Skin of body (tissue), 2 donors: Measurements from ENCODE around the gene ABTB2. TPM values are rescaled to one million over a fixed set of nuclear protein-coding genes. Genes with fewer than 3 reads are reported as not detected.

Experiments used
- DNase-seq: peaks from one replicate; lab custom pipeline; 2025; lab: John Stamatoyannopoulos, UW
- total RNA-seq: library from RNA; depleted of rRNA; stranded (reverse); fragments of >200 nt; gene quantifications from one replicate; pipeline ENCODE4 v1.2.3, GENCODE V29; 2014

The ABTB2 gene
- total RNA-seq, 1 donor from 2014 or later = 5.7 TPM

DNA sequence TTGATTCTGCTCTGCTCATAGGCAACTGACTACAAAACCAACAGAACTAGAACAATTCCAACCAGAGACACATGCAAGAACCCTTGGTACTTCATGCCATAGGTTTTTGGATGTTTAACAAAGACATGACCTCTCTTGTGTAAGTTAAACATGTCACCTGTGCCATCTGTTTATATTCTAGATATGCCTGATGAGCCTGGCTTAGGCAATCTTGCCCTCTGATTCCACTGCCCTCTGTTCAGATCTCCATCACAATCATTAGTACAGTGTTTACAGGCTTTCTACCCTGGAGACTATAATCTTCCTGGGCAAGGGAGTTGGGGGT is 40.8 kb downstream of the ABTB2 start:
- DNase-seq = no peak

DNA sequence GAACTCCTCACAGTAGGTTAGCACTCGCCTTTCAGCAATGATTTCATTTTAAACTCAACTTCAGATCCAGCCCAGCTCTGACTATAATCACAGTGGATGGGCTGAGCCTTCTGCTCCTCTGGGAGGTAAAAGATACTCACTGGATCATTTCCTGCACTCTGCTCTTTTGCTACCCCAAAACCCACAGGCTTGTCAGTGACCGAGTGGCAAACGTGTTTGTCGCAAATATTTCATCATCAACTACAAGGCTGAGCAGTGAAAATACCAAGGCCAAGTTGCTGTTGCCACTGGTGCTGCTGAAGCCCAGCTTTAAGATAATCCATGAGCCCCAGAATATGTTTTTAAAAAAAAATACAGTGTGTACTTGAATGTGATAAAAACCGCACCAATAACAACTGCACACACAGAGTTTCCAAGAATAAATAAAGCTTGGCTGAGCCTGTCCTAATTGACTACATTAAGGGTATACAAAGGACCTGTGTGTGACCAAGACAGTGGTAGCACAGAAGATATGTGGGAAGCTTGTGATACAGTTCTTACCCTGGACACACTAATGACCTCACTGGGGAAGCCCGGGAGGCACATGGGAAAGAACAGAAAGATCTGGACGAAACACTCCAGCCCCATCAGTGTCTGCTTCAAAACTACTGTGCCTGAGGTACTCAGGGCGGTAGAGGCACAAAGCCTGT is 41.3 kb downstream of the ABTB2 start:
- no peak for DNase-seq

DNA sequence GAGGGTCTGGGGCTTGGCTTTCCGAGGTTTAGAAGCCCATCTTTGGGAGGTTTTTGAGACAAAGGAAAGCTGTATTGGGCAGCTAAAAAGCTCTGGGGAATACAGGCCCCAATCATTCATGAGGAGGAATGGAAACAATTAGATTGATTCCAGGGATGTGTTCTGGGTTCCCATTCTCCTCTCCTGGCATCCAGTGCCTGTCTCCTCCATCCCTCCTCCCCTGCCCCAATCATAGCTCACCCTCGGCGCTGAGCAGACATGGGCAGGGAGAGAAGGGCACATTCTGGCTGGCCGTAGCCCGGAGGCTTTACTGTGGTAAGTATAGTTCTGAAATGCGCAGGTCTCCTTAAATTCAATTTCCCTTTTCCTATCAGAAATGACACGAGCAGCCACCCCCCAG is 42.4 kb downstream of the ABTB2 start:
- DNase-seq = no peak

DNA sequence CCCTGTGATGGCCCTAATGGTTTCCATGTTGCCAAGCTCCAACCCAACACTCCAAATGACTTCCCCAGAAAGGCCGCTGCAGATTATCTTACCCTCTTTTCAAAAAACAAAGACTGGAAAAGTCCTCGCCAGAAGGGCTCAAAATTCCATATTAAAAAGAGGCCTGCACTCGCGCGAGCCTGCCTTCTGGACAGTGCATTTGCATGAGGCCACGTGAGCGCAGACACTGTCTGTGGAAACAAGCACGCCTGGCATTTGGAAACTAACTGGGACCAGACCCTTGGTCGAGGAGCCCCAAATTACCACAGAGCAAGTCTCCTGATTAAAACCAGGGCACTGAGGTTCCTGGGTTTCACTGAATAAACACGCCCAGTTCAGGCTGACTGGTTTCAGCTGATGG is 42.9 kb downstream of the ABTB2 start:
- no peak for DNase-seq

DNA sequence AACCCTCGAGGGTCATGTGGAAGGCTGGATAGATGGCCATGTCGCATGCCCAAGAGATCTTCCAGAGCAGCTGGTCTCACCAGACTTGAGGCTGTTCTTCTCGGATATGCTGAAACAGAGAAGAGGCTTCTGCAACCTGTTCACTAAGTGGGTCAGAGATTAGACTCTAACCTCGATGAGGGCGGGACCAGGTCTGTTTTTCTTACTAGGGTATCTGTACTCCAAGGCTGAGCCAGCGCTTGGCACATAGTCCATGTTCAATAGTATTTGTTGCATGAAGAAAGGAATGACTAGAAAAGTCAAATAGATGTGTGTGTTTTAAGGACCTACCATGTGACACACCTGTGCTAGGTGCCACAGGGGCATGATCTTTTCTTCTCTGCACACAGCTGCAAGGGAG is 43.6 kb downstream of the ABTB2 start:
- no peak for DNase-seq

DNA sequence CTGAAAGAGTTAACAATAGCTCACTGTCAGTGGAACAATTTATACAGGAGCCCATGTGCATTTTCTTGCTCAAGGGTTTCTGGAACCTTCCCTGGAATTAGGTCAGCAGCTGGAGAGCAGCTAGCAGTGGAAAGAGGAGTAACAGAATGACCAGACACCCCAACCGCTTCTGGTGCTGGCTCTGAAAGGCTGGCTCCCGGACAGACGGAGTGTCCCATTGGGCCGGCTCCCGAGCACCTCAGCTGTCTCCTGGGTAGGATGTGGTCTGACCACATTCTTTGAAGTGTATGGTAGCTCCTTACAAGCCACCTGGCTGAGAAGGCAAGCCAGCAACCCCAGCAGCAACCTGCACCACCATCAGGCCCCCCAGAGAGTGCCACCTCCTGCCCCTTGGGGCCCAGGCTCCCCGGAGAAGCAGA is 44.7 kb downstream of the ABTB2 start:
- DNase-seq = no peak

DNA sequence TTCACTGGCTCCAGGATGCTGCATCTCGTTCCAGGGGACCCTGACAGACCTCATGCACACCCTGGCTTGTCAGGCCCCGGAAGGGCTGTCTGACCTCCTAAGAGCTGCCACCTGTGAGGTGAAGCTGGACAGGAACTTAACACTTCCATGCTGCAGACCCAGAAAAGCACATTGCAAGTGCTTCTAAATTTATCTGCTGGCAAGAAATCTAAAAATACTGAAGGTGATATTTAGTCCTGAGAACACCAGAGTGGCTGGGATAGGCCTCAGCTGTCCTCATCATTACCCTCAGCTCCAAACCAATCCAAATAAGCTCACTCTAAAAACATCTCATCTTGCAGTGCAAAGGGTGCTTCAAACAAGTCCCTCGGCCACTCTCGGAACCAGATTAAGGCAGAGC is 46.7 kb downstream of the ABTB2 start:
- no peak for DNase-seq

DNA sequence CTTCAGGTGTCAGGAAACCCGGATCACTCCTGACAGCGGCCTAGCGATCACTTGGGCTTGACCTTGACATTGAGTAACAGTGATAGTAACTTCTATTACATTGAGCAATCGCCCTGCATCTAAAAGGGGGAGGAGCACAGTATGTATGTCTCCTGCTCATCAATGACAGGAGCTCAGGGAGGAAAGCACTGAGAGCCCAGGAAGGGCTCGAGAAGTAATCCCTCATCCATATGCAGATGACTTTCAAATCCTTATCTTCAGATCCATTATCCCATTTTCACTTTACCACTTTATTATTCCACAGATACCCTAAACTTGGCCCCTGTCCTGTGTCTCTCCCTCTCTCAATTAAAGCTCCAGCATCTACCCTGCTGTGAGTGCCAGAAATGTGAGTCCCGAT is 47.8 kb downstream of the ABTB2 start:
- DNase-seq = no peak

DNA sequence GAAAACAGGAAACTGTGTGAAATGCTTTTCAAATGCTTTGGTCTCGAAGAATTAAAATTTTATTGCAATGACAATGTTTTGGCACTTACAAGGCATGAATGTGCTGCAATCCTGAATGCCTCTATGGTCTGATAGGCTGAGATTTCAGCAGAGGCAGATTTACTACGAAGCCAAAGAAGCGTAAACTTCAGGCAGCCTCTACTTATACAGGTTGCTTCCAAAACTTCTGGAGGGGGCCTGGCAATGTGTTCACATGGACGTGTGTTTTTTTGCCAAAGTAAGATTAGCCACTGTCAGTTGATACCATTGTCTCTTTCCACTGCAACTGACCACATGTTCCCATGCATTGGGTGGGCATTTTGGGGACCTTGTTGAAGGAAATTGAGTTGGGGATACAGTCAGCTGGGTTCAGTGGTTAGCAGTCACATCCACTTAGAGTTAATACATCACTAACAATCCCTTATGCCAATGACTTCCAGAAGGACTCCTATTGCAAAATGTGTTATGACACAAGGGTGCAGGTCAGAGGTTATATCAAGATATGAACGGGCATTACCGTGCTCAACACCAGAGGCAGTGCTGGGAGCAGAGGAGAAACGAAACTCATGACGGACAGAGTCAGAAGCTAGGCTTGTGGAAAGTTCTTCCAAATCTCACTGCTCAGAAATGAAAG is 48.8 kb downstream of the ABTB2 start:
- peak; percentile 56 for DNase-seq

DNA sequence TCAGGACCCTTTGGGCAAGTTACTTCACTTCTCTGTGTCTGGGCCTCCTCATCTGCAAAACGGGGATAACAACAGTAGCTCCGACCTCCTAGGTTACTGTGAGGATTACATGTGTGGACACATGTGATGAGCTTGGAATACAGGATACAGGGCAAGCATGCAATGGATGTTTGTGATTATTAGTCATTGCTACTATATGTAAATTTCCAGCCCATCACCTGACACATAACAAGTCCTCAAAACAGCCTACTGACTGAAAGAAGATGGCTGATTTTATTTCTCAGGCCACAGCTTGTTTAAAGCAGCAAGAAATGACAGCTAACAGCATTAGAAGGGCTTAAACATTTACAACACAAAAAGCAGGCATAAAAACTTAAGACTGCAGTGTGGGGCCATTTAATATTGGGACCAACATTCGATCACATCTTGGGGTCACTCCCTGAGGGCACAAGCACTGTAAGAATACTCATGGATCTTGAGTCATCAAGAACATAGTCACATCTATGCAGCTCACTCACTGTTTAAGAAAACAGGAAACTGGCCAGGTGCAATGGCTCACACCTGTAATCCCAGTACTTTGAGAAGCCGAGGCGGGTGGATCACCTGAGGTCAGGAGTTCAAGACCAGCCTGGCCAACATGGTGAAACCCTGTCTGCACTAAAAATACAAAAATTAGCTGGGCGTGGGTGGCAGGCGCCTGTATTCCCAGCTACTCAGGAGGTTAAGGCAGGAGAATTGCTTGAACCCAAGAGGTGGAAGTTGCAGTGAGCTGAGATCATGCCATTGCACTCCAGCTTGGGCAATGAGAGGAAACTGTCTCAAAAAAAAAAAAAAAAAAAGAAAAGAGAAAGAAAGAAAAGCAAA is 49.5 kb downstream of the ABTB2 start:
- no peak for DNase-seq

DNA sequence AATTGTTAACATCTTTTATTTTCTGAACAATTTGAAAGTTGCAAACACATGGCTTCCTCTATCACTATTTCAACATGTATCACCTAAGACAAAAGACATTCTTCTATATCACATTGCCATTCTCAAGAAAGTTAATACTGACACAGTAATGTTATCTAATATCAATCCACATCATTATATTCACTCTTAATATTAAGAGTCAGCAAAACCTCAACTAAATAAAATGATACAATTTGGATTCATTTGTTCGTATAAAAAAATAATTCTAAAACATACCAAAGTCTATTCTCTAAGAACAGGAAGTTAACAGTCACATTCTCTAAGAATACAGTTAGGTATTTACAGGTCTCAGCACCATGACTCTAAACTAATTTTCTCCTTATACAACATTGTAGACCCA is 52.0 kb downstream of the ABTB2 start:
- DNase-seq = no peak

DNA sequence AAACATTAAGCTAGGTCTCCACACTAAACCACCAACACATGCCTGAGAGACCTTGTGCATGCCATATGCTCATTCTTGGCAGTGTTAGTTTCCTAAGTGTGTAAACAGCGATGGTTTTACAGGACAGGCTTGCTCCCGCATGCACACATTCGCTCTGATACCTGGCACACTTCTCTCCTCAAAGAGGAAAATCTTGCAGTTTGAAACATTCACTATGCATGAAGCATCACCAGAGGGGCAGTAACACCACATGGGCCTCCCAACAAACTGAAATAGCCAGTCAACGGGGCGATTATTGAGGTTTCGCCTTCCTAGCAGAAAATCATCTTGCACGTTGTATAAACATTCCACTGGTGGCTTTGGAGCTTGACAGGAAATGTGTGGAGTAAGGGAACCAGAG is 52.6 kb downstream of the ABTB2 start:
- no peak for DNase-seq

DNA sequence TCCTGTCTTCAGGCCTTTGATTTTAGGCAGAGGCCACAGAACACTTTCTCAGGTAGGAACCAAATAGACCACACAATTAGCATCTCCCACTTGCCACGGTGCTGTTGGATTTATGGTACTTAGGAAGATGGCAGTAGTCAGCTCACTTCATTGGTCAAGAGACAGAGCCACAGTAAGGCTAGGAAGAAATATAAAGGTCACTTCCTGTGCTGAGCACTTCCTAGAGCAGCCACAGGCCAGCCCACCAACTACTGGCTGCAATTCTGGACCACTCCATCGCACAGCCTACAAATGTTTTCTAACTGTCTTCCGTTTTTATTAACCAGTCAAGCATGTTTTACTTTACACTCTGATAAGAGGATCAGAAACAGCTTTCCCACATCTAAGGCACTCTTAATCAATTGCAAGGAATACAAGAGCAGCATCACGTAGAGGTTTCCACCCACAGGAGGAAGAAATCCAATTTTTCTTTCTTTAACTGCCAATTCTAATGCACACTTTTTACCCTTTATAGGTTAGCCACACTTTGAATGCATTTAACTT is 54.7 kb downstream of the ABTB2 start:
- no peak for DNase-seq

DNA sequence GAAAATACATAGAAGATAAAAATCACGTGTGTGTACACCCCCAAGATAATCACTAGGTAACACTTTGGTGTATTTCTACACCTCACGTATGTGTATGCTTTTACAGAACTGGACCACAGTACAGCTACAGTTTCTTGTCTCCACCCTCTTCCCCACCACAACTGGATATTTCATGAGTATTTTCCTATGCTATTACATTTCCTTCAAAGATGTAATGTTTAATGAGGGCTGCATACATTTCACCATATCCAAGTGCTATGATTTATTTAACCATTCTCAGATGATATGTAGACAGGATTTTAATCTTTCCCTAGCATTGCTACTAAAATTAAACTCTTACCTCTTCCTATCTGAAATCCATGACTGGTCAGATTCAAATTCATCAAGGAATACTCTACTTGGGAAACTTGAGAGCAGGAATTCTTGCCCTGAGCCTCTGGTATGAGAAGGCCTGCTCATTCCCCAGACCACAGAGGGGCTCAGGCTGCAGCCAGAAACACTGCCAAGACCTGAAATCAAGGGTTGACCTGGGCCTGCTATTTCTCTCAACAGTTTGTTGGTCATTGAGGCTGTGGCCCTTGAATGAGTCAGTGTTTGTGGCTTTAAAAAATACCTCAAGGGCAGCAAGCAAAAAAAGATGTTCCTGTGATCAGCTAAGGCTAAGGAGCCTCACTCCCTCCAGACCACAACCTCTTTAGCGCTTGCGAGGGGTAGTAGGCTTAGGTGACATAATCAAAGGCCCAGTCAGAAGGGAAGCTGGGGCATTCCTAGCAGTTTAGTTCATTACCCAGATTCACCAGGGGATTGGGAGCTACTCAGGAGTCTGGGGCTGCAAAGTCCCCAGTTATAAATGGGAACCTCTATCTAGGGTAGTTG is 55.5 kb downstream of the ABTB2 start:
- DNase-seq = no peak

DNA sequence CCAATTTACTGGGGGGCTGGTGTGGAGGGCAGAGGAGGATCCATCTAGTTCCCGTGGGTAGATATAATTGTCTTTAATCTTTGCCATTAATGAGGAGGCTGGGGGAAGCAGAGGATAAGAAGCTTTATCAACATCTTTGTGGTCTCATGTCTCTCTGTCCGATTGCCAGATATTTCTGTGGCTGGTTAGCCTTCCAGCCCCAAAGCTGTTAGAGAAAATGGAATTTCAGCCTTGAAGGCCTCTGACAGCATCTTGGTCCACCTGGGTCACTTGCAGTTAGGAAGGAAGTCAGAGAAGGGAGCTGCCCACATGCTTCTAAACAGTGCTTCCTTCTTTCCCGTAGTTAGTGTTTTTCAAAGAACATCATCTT is 56.9 kb downstream of the ABTB2 start:
- DNase-seq = no peak

DNA sequence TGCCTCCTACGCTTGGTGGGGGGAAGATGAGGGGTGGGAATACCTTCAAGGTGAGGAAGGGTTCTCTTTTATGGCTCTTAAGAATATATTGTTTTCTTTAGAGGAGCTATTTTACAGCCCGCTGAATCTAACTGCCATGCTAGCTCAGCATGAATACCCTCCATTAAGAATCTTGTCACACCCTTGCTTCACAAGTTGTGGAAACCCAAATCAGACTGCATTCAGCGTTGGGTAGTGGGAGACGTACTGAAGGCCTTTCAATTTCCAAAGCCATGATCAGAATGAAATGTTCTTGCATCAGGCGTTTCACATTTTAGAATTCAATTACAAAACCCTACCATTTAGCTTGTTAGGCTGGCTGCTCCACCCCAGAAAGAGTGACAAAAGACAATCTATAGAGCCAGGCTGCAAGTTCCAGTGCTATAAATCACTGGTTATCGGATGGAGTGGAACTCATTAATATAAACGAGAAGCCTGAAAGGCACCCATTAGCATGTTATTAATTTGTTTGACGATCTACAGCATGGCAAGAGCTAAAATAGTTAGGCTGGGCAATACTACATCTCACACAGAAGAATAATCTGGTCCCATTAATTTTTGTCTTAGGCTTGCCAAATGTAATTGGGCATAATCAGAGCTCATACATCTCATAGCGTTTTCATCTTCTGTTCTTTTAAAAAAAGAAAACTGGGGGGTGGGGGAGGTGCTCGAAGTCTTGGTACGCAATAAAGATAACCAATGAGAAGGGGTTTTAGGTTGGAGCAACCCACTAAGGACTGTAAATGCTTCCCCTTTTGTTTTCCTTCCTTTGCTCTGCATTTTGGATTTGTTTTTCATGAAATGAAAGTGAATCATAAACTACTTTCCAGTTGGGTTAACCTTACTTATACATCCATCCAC is 57.5 kb downstream of the ABTB2 start:
- no peak for DNase-seq

DNA sequence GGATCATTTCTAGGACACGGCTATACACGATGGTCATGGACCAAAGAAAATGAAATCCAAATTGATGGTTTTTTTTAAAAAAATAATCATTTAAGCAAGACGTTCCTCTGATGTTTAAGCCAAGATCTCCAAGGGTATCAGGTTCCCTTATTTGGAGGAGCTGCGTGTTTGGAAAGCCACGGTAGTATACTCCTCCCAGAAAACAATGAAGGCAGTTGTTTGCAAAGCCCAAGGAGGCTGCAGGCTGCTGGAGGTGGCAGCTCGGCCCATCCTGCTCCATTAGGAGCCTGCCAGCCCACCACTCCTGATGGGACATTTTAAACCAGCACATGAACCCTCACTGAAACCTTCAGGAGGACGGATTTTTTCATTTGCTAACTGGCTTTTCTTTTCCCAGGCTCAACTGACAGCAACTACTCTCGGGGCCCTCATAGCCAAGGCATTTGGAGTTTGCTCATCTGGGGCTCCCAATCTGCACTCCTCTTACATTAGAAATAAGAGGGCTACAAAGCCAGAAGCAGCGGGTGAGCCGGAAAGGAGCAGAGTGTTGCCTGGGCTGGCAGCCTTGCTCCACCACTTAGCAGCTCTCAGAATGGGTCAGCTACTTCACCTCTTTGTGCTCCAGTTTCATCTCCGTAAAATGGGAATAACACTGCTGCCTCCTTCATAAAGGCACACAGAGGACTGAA is 58.4 kb downstream of the ABTB2 start:
- no peak for DNase-seq

DNA sequence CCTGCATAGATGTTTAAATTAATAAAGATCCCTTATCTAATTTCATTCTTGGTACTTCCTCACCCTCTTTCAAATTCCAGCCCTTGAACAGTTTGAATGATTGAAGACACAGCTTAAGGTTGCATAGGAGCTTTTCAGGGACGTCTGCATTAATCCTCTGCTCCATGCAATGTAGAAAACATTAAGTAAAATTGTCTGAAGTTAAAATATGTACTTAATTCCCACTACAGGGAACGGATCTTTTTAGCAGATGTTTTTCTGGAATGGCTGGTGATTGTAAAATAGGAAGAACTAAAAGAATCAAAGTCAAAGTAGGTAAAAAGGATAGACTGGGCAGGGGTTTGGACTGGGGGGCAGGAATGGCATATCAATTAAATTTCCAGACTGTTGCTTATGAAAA is 58.9 kb downstream of the ABTB2 start:
- DNase-seq = no peak

DNA sequence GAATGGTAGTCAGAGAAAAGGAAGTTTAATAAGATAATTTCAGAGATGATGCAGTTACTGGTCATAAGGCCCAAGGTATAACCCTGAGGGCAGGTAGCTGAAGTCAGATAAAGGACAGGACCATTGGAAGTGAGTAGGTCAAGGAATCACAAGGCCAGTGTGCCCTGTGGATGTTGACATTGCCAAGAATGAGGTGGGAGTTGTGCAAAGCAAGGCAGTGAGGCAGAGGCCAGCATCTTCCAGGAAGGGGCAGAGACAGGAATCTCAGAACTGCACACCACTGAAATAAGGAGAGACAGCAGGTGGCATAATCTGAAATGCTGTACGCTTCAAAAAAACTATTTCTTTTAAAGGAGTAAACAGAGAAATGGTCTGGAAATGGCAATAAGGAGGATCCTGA is 61.4 kb downstream of the ABTB2 start:
- DNase-seq = no peak

DNA sequence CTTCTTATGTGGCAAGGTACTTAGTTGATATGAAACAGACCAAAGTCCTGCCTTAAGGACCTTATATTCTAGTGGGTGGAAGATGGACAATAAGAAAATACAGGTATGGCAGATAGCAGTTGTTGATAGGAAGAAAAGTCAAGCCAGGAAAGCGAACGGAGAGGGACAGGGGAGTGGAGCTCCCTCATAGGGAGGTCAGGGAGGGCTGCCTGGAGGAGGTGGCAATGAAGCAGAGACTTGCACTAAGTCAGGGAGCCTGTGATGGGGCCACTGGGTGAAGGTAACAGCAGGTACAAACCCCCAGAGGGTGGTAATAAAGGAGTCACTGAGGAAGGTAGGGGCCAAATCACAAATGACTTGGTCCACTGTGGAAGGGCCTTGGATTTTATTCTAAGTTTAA is 65.3 kb downstream of the ABTB2 start:
- DNase-seq = no peak
